GM12878 (cell line): Measurements from ENCODE around the gene ACSF2. TPM values are rescaled to one million over a fixed set of nuclear protein-coding genes. Genes with fewer than 3 reads are reported as not detected.

ENCODE experiments used
- BMI1 ChIP-seq: fragments of 450-650 bp; IDR thresholded peaks from 2 replicates; pipeline ENCODE4 v1.6.1; 2016; ENCODE audit warnings: mild to moderate bottlenecking, moderate library complexity, borderline replicate concordance
- CHD2 ChIP-seq: IDR thresholded peaks from 2 replicates; pipeline ENCODE4 v1.6.1; 2011; ENCODE audit warnings: low read depth, low read length, improper control_type of control experiment, borderline replicate concordance
- ETV6 ChIP-seq, 2 experiments: fragments of 450-650 bp in 1 of 2; IDR thresholded peaks in 1 of 2; conservative IDR thresholded peaks in 1 of 2; 2 replicates each; pipeline ENCODE4 v1.6.1; 2014; ENCODE audit warnings: antibody characterized with exemption in 1 of 2, borderline replicate concordance in 1 of 2, low read depth in 1 of 2, mild to moderate bottlenecking in 1 of 2, moderate library complexity in 1 of 2
- EZH2 ChIP-seq: IDR thresholded peaks from 2 replicates; pipeline ENCODE4 v1.6.1; 2012; ENCODE audit warnings: low read depth, mild to moderate bottlenecking, control low read depth, inconsistent platforms, low read length, borderline replicate concordance; ENCODE audit not compliant: control insufficient read depth
- HDAC2 ChIP-seq: fragments of 200-600 bp; sonication (generic); IDR thresholded peaks from 2 replicates; pipeline ENCODE4 v1.6.1; 2017
- HDGF ChIP-seq: fragments of 450-650 bp; IDR thresholded peaks from 2 replicates; pipeline ENCODE4 v1.6.1; 2016; ENCODE audit warnings: antibody characterized with exemption
- IKZF2 ChIP-seq, 2 experiments: fragments of 450-650 bp; IDR thresholded peaks; 2 replicates each; pipeline ENCODE4 v1.6.1; 2017; ENCODE audit warnings: mild to moderate bottlenecking in 2 of 2, moderate library complexity in 2 of 2
- KDM1A ChIP-seq: fragments of 200-600 bp; sonication (generic); IDR thresholded peaks from 2 replicates; pipeline ENCODE4 v1.6.1; 2016; ENCODE audit warnings: borderline replicate concordance
- NFXL1 ChIP-seq: fragments of 450-650 bp; IDR thresholded peaks from 2 replicates; pipeline ENCODE4 v1.6.1; 2017; ENCODE audit warnings: antibody characterized with exemption, mild to moderate bottlenecking, borderline replicate concordance
- NFYB ChIP-seq: IDR thresholded peaks from 2 replicates; pipeline ENCODE4 v1.6.1; 2011; ENCODE audit warnings: low read depth, mild to moderate bottlenecking, low read length, improper control_type of control experiment, moderate library complexity; ENCODE audit not compliant: insufficient read depth
- NR2C2 ChIP-seq: IDR thresholded peaks from 2 replicates; pipeline ENCODE4 v1.6.1; 2011; ENCODE audit warnings: borderline replicate concordance, low read depth; ENCODE audit not compliant: control insufficient read depth, insufficient read length
- PML ChIP-seq: IDR thresholded peaks from 2 replicates; pipeline ENCODE4 v1.6.1; 2012; ENCODE audit warnings: low read length, inconsistent platforms
- POLR2AphosphoS2 ChIP-seq: IDR thresholded peaks from 2 replicates; pipeline ENCODE4 v1.6.1; 2011; ENCODE audit warnings: low read depth, mild to moderate bottlenecking, low read length, improper control_type of control experiment, moderate library complexity
- RAD21 ChIP-seq: IDR thresholded peaks from 2 replicates; pipeline ENCODE4 v1.6.1; 2011; ENCODE audit warnings: mild to moderate bottlenecking, low read depth, low read length, moderate library complexity; ENCODE audit not compliant: insufficient read depth
- SIX5 ChIP-seq: IDR thresholded peaks from 2 replicates; pipeline ENCODE4 v1.6.1; 2011; ENCODE audit warnings: mild to moderate bottlenecking, low read depth, low read length, moderate library complexity; ENCODE audit not compliant: severe bottlenecking
- SMAD1 ChIP-seq: fragments of 450-650 bp; IDR thresholded peaks from 2 replicates; pipeline ENCODE4 v1.6.1; 2018; ENCODE audit warnings: mild to moderate bottlenecking, low read depth; ENCODE audit not compliant: partially characterized antibody
- SREBF2 ChIP-seq: IDR thresholded peaks from 2 replicates; pipeline ENCODE4 v1.6.1; 2012; ENCODE audit warnings: mild to moderate bottlenecking, low read length
- SRF ChIP-seq, 2 experiments: IDR thresholded peaks; 2 replicates each; pipeline ENCODE4 v1.6.1; 2011; ENCODE audit warnings: low read depth in 2 of 2, low read length in 2 of 2, mild to moderate bottlenecking in 1 of 2, moderate library complexity in 1 of 2
- STAT3 ChIP-seq: IDR thresholded peaks from 2 replicates; pipeline ENCODE4 v1.6.1; 2011; ENCODE audit warnings: low read depth, low read length, improper control_type of control experiment
- ZNF217 ChIP-seq: fragments of 450-650 bp; IDR thresholded peaks from 2 replicates; pipeline ENCODE4 v1.6.1; 2017; ENCODE audit warnings: antibody characterized with exemption, mild to moderate bottlenecking
- polyA plus RNA-seq, 11 experiments: library from polyadenylated mRNA; depleted of rRNA in 4 of 11; unstranded in 6 of 11; stranded (reverse) in 5 of 11; fragments of >200 nt; fragmentation: Nextera tagmentation in 4 of 11; fragmentation: Illumina TruSeq in 1 of 11; extraction: Ambion mirVana in 4 of 11; extraction: Trizol in 1 of 11; gene quantifications; 1 replicate in 1 of 11; 2 replicates in 10 of 11; pipeline versions ENCODE4 v1.2.1 to v1.2.3, GENCODE V29; 2011 to 2016; ENCODE audit warnings: inconsistent platforms in 2 of 11, missing spikeins in 2 of 11, low read depth in 1 of 11
- total RNA-seq, 4 experiments: library from RNA; depleted of rRNA in 3 of 4; stranded (reverse); fragments of >200 nt in 3 of 4; fragmentation: Illumina TruSeq in 1 of 4; extraction: Trizol in 1 of 4; gene quantifications; 2 replicates each; pipeline versions ENCODE4 v1.2.1 to v1.2.3, GENCODE V29; 2013 to 2021
- TF ChIP-seq, protein P1 (sequence below): fragments of 450-650 bp; IDR thresholded peaks from 2 replicates; pipeline ENCODE4 v1.6.1; 2016; ENCODE audit warnings: mild to moderate bottlenecking, moderate library complexity, borderline replicate concordance
- TF ChIP-seq, protein P2 (sequence below): fragments of 450-650 bp; IDR thresholded peaks from 2 replicates; pipeline ENCODE4 v1.6.1; 2018; ENCODE audit warnings: borderline replicate concordance, mild to moderate bottlenecking; ENCODE audit not compliant: partially characterized antibody
- TF ChIP-seq, protein P3 (sequence below): IDR thresholded peaks from 2 replicates; pipeline ENCODE4 v1.6.1; 2011; ENCODE audit warnings: low read depth, mild to moderate bottlenecking, low read length, moderate library complexity, borderline replicate concordance; ENCODE audit errors: extremely low read depth
- TF ChIP-seq, protein P4 (sequence below): IDR thresholded peaks from 2 replicates; pipeline ENCODE4 v1.6.1; 2011; ENCODE audit warnings: borderline replicate concordance, low read depth, mild to moderate bottlenecking, moderate library complexity, mixed read lengths, low read length; ENCODE audit not compliant: insufficient read depth; ENCODE audit errors: extremely low read length

ACSF2 gene
- total and polyA plus RNA-seq, 10 of the 15 experiments (the other 5 are each of a cell fraction or from before 2014, with no cell fraction given): 7.1 to 32.8 (median 16.8) TPM

DNA sequence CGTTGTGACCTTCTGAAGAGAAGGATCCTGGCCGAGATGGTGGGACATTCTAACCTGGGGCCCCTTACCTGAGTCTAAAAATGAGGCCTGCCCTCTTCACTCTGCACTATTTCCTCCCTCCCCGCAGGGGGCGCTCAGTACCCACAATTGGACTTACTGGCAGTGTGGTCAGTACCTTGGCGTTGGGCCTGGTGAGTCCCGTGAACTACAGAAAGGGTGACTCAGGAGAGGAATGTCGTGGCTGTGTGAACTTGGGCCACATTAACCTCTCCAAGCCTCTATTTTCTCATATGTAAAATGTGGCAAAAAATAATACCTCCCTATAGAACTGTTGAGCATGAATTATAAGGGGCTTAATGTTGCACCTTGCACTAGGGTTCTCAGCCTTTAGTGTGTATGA, 56.5 kb downstream of the ACSF2 start (continued):
- TF ChIP-seq, protein P1, sequence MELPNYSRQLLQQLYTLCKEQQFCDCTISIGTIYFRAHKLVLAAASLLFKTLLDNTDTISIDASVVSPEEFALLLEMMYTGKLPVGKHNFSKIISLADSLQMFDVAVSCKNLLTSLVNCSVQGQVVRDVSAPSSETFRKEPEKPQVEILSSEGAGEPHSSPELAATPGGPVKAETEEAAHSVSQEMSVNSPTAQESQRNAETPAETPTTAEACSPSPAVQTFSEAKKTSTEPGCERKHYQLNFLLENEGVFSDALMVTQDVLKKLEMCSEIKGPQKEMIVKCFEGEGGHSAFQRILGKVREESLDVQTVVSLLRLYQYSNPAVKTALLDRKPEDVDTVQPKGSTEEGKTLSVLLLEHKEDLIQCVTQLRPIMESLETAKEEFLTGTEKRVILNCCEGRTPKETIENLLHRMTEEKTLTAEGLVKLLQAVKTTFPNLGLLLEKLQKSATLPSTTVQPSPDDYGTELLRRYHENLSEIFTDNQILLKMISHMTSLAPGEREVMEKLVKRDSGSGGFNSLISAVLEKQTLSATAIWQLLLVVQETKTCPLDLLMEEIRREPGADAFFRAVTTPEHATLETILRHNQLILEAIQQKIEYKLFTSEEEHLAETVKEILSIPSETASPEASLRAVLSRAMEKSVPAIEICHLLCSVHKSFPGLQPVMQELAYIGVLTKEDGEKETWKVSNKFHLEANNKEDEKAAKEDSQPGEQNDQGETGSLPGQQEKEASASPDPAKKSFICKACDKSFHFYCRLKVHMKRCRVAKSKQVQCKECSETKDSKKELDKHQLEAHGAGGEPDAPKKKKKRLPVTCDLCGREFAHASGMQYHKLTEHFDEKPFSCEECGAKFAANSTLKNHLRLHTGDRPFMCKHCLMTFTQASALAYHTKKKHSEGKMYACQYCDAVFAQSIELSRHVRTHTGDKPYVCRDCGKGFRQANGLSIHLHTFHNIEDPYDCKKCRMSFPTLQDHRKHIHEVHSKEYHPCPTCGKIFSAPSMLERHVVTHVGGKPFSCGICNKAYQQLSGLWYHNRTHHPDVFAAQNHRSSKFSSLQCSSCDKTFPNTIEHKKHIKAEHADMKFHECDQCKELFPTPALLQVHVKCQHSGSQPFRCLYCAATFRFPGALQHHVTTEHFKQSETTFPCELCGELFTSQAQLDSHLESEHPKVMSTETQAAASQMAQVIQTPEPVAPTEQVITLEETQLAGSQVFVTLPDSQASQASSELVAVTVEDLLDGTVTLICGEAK: no peak
- TF ChIP-seq, protein P2, sequence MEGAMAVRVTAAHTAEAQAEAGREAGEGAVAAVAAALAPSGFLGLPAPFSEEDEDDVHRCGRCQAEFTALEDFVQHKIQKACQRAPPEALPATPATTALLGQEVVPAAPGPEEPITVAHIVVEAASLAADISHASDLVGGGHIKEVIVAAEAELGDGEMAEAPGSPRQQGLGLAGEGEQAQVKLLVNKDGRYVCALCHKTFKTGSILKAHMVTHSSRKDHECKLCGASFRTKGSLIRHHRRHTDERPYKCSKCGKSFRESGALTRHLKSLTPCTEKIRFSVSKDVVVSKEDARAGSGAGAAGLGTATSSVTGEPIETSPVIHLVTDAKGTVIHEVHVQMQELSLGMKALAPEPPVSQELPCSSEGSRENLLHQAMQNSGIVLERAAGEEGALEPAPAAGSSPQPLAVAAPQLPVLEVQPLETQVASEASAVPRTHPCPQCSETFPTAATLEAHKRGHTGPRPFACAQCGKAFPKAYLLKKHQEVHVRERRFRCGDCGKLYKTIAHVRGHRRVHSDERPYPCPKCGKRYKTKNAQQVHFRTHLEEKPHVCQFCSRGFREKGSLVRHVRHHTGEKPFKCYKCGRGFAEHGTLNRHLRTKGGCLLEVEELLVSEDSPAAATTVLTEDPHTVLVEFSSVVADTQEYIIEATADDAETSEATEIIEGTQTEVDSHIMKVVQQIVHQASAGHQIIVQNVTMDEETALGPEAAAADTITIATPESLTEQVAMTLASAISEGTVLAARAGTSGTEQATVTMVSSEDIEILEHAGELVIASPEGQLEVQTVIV: no peak
- no peak for TF ChIP-seq NFYB
- TF ChIP-seq SMAD1: no peak
- no peak for TF ChIP-seq ZNF217
- no peak for TF ChIP-seq SIX5
- TF ChIP-seq, protein P3, sequence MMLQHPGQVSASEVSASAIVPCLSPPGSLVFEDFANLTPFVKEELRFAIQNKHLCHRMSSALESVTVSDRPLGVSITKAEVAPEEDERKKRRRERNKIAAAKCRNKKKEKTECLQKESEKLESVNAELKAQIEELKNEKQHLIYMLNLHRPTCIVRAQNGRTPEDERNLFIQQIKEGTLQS: no peak
- no peak for TF ChIP-seq BMI1
- TF ChIP-seq SRF (IDR thresholded peaks at IDR 0.05; ENCODE audit: low read depth in 2 of 2, low read length in 2 of 2): no peak
- TF ChIP-seq KDM1A: no peak
- TF ChIP-seq SREBF2: no peak
- no peak for TF ChIP-seq HDAC2
- no peak for TF ChIP-seq NFXL1
- no peak for TF ChIP-seq POLR2AphosphoS2
- peak; percentile 98 for TF ChIP-seq RAD21
- no peak for TF ChIP-seq ETV6 (conservative IDR thresholded peaks at IDR 0.05 in 1 of 2, IDR thresholded peaks at IDR 0.05 in 1 of 2; ENCODE audit: borderline replicate concordance in 1 of 2, low read depth in 1 of 2)
- no peak for TF ChIP-seq HDGF
- TF ChIP-seq STAT3: no peak
- TF ChIP-seq PML: no peak
- no peak for TF ChIP-seq EZH2
- TF ChIP-seq IKZF2 (IDR thresholded peaks at IDR 0.05): peak in 1 of 2 experiments; percentile 51; a peak in 1 of 4 replicates
- TF ChIP-seq NR2C2: no peak
- TF ChIP-seq CHD2: no peak; the same call in 1 of the 2 replicates
- TF ChIP-seq, protein P4, sequence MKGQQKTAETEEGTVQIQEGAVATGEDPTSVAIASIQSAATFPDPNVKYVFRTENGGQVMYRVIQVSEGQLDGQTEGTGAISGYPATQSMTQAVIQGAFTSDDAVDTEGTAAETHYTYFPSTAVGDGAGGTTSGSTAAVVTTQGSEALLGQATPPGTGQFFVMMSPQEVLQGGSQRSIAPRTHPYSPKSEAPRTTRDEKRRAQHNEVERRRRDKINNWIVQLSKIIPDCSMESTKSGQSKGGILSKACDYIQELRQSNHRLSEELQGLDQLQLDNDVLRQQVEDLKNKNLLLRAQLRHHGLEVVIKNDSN: no peak
